Activated naive CD8-positive, alpha-beta T cell treated with anti-CD3 and anti-CD28 coated beads, Interleukin-2, amount 50 U/mL, for 16 hours (primary cell): ENCODE measurements around the gene ABCG1.
"Not testable (repeated sequence)": the region's sequence is repeated elsewhere in the genome, so short reads cannot be mapped to it uniquely, and the experiment has no call there.

Experiments
- DNase-seq: peaks from one replicate; pipeline ENCODE4 v3.0.0-alpha.2; 2020; ENCODE audit warnings: low read depth, low spot score

Gene ABCG1

DNA sequence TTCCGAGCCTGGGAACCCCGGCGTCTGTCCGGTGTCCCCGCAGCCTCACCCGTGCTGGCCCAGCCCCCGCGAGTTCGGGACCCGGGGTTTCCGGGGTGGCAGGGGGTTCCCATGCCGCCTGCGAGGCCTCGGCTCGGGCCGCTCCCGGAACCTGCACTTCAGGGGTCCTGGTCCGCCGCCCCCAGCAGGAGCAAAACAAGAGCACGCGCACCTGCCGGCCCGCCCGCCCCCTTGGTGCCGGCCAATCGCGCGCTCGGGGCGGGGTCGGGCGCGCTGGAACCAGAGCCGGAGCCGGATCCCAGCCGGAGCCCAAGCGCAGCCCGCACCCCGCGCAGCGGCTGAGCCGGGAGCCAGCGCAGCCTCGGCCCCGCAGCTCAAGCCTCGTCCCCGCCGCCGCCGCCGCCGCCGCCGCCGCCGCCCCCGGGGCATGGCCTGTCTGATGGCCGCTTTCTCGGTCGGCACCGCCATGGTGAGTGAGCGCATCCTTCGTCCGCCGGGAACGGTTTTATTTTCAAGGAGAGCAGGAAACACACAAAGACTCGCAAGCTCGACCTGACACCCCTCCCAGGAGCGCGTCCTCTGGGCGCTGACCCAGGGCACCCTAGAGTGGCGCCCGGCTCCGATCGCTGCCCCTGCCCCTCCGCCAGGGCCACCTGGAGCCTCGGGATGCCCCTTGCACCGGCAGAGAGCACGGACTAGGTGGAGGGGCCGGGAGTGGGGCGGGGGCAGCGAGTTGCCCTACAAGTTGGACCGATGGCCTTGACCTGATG is at the start of gene ABCG1:
Gene ABCG1 (plus strand): TSS at position 305 of the 770 bp plus-strand sequence. CDS start 123 bp downstream, at position 428.
- no peak for DNase-seq

DNA sequence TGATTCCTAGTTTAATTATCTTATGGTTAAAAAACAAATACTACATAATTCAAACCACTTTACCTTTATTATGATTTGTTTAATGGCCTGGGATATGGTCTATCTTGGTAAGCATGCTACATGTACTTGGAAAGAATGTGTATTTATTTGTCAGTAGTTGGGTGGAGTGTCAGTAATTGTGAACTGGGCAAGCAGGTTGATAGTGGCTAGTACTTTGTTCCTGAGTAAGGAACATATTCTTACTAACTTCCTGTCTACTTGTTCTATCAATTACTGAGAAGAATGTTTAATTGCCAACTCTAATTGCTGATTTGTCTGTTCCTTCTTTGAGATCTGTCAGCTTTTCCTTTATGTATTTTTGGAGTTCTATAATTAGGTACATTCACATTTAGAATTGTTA is 49.2 kb upstream of the ABCG1 start:
- DNase-seq: no peak

DNA sequence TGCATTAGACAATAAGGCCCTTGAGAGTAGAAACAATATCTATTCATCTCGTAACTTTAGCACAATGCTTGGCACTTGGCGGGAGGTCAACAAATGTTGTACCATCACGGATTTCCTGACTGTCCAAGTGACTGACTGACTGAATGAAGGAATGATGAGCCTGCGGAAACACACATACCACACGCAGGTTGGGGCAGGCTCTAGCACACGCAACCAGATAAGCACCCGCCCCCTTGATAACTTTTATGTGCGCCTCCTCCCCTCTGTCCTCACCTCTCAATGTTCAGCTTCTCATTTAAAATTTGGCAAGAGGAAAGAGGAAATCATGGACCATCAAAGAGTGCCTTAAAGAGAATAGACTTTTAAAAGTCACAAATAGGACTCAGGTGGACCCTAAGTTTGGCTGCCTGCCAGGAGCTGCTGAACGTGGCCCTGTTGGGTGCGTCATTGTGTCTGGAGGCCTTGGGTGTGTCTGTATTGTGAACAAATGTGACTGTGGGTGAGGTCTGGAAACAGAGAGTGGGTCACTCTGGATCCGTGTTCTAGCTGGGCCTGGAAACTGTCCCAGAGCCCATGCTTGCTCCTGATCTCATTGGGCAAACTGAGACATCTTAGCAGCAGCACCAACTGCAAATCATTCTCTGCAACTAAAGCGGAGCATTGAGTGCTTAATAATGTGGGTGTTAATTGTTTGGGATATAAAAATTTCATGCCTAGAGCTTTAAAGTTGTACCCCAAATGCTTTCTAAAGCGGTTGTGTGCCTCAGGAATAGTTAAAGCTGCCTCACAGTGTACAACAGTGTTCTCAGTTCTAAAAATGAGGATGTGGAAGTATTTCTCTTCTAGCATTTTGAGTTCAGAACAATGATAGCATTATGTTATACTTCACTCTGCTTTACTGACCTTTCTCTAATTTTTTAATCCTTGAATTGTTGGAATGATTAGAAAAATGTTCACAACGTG is 47.6 kb upstream of the ABCG1 start:
- no peak for DNase-seq

DNA sequence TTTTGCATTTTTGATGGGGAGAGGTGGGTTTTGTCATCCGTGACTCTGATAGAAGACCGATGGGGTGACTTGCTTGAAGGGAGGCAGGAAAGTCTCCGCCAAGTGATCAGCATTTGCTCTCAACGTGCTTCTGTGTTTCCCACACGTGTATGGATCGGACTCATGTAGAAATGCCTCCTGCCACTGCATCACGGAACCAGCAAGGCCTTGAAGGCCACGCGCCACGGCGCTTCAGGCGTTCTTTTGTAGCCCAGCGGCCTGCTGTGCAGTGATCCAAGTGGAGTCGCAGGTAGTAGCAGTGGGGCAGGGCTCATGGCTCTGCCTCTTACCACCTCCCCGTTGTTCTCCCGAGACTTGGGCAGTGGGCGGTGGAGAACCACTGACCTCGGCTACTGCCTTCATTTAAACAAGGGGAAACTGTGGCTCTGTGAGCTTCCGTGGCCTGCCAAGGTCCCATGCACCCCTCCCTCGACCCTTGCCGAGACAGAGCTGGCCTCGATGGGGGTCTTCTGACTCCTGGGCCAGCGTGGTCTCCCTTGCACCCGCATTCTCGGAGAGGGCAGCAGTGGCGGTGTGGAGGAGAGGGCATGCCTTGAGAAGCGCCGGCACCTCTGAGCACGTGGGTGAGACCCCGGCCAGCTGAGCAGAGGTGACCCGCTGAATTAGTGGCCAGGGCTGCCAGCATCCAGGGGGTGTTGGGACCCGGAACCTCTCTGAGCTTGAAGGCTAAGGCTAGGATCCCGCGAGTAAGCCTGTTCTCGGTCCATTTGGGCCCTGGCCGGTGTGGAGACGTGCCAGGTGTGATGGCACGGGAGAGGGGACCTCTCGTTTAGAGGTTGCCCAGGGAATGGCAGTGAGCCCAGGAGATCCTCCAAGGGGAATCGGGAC is 46.1 kb upstream of the ABCG1 start:
- DNase-seq: no peak

DNA sequence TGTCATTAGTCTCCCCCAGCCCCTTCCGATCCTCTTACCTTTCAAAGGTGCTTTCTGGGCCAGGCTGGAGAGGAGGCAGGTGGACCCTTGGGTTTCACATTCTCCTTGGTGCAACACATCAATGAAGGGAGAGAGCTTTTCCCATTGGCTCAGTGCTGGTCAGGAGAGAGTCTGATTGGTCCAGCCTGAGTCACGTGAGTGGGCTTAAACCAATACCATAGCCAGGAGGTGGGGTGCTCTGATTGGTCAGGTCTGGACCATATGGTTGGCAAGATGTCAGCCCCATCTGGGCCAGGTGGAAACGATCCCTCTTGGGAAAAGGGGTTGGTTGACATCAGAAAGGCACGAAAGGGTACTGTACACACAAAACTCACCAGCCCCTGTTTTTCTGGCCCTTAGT is 44.8 kb upstream of the ABCG1 start:
- no peak for DNase-seq

DNA sequence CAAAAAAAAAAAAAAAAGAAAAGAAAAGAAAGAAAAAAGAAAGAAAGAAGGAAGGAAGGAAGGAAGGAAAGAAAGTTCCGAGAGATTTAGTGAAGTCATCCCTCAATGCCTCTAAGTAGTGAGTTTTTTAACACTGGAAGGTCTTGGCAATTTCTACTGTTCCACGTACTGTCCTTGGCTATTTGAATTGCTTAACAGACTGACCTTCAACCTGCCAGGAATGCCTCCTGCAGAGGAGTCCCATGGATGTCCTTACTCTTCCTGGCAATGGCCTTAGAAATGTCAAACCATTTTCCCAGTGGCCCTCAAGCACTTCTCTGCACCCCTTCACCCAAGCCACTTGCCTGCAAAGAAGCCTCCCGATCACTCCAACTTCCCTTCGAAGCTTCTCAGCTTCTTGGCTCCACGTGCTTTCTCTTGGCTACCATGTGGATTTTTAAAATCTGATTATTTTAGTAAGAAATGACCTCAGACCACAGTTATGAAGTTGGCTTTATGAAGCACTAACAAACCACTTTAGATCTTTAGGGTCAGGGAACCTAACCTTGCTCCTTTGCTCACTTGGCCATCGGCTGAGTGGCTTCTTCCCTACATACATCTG is 43.7 kb upstream of the ABCG1 start:
- no peak for DNase-seq

DNA sequence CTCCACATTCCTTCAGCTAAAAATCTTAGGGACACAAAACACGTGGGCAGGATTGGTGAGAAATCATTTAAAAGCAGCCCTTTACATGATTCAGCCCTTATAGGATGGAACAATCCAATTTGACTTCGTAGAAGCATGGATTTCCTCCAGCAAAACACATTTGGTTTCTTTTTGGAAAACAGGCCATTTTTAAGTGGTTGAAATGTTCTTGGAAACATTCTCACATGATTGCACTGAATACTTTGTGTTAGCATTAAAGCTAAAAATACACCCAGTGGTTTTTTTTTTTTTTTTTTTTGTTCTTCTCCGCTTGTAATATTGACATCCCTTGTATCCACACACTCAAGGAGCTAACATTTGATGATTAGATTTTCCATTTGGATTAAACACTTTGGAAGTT is 42.1 kb upstream of the ABCG1 start:
- DNase-seq: no peak

DNA sequence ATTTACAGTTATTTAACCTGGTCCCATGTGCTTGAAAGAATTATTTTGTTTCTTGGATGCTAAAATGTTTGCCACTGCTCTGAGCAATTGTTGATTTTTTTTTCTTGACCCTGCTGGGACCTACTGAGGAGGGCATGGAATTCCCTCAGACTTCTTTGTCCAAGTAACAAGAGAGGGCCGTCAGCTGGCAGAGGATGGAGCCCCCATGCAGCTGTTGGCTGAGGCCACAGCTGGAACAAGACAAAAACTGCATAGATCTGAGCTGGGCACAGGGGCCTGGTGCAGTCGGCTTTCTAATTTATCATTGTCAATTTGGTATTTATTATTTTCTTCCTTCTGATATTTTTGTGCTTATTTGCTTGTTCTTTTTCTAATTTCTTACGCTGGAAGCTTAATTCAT is 39.6 kb upstream of the ABCG1 start:
- DNase-seq: no peak

DNA sequence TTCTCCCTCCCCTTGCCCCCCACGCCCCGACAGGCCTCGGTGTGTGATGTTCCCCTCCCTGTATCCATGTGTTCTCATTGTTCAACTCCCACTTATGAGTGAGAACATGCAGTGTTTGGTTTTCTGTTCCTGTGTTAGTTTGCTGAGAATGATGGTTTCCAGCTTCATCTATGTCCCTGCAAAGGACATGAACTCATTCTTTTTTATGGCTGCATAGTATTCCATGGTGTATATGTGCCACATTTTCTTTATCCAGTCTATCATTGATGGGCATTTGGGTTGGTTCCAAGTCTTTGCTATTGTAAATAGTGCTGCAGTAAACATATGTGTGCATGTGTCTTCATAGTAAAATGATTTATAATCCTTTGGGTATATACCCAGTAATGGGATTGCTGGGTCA is 38.9 kb upstream of the ABCG1 start:
- DNase-seq: not testable (repeated sequence)

DNA sequence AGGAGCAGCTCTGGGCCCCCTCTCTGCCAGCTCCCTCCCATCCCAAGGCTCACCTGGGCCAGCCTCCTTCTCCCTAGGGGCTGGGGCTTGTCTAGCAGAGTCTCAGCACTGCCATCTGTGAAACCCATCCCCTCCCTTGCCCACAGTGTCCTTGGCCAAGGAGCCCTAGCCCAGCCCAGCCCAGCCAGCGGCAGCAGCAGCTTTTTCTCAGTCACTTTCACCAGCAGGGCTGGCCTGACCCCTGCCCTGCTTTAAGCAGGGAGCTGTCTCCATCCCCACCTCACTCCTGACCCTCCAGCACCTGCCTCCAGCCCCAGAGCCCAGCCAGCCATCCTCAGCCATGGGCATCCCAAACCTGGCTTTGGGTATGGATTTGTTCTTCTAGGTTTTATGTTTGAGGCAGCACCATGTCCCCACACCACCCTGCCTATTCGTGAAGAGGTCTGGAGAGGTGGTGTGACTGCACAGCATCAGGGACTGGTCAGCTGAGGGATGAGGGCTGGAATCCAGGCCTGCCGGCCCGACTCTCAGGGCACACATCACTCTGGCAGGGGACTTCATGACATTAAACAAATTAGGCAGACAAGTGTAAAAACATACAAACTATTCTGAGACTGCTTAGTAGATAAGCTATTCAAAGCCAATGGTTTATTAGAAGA is 36.1 kb upstream of the ABCG1 start:
- no peak for DNase-seq

DNA sequence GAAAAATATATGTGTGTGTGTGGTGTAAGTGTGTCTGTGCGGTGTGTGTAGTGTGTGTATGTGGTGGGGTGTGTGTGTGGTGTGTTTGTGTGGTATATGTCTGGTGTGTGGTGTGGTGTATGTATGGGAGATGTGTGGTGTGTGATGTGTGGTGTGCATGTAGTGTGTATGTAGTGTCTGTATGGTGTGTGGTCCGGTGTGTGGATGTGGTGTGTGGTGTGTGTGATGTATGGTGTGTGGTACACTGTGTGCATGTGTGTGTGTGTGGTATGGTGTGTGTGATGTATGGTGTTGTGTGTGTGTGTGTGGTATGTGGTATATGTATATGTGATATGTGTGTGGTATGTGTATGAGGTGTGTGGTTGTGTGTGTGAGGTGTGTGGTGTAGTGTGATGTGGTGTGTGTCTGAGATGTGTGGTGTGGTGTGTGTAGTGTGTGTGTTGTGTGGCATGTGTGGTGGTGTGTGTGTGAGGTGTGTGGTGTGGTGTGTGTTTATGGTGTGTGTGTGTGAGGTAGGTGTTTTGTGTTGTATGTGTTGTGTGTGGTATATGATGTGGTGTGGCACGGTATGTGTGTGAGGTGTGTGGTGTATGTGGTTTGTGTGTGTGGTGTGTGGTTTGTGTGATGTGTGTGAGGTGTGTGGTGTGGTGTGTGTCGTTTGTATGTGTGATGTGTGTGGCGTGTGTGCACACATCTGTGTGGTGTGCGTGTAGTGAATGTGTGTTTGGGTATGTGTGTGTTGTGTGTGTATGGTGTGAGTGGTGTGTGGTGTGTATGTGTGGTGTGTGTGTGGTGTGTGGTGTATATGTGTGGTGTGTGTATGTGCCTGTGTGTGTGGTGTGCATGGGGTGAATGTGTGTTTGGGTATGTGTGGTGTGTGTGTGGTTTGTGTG is 35.3 kb upstream of the ABCG1 start:
- DNase-seq: no peak

DNA sequence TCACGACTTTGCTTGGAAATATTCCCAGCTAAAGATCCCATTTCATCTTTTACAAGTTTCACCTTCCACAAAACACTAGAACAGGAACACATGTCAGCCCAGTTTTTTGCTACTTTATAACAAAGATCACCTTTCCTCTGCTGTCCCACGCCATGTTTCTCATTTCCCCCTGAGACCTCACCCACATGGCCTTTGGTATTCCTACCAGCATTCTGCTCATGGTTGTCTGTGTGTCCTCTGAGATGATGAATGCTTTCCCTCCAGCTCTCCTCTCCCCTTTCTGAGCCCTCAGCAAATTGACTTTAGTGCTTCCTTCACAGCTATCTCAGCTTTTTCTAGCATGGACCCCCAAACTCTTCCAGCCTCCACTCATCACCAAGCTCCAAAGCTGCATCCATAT is 32.3 kb upstream of the ABCG1 start:
- no peak for DNase-seq

DNA sequence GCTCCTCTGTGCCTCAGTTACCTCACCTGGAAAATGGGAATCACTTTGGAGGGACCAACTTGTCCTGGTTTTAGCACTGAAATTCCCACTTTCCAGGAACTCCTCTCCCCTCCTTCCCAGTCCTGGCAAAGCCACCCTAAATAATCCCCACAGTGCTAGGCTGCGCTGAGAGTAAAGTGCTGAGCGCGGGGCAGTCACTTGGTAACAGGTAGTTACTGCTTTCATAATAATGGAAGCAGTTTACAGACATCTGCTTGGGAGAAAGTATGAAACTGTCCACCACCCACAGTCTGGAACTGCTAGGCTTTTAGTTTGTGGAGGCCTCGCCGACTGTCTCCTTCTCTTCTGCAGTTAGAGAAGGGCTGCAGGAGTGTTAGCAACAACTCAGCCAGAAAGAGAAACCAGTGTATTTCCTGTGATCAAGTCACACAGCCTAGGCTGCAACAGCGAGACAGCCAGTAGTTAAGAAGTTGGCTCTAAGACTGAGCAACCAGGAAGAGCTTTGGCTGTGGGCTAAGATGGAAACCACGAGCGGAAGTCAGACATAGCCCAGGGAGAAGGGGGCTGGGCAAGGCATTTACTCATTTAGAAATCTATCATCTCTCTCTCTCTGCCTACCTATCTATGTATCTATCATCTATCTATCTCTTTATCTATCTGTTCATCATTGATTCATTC is 30.8 kb upstream of the ABCG1 start:
- DNase-seq: peak; percentile 42

DNA sequence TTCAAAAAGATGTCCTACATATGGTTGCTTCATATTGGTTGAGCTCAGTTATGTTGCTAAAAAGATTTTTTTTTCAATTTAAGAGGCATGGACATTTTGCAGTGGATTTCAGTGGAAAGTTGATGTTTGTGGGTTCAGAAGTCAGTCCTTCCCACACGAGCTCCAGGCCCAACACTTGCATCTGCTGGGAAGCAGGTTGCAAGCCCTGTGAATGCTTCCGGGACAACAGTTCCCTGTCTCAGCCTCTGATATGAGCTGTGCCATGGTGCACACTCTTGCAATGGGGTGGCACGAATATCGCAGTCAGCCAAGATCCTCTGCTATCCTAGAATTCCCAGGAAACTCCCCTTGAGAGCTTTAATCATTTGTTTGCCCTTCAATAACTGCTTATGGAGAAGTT is 30.3 kb upstream of the ABCG1 start:
- DNase-seq: no peak

DNA sequence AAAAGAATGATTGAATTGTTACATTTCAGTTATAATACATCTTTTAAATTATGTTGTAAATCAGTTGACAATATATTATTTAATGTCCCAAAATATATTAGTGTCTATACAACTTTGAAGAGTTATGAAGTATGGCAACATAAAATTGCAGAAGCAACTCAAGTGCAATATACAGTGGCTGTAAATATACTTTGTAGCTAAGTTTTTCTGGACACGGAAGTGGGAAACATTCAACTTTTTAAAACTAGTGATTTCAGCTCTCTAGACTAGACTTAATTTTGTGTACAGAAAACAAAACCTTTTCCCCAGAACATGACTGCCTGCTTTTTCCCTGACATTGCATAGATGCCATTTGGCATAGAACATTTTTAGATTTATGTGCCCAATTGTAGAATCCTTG is 29.5 kb upstream of the ABCG1 start:
- no peak for DNase-seq

DNA sequence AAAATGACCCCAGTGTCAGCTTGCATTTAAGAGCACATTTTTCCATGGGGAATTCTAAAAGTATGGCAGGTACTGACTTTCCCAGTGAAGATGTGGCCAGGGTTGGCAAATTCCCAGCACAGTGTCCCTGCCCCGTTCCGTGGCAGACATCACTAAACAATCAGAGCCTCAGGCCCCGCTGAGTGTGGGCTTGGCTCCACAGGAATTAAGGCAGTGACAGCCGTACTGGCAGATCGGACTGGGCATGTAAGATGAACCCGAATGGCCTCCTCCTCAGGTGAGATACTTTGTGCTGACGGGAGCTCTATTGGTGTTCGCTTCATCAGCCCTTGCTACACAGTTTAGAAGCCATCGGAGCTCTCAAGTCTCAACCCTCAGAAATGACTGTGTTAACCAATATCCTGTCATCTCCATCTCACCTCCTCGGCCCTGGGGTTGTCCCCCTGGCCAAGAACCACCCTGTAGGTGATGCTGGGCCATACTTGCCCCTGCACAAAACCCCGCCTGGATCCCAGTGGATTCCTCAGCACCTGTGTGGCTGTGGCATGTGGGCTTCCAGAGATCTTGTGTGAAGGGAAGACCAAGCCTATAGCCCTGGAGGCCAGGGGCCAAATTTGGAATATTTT is 29.0 kb upstream of the ABCG1 start:
- no peak for DNase-seq

DNA sequence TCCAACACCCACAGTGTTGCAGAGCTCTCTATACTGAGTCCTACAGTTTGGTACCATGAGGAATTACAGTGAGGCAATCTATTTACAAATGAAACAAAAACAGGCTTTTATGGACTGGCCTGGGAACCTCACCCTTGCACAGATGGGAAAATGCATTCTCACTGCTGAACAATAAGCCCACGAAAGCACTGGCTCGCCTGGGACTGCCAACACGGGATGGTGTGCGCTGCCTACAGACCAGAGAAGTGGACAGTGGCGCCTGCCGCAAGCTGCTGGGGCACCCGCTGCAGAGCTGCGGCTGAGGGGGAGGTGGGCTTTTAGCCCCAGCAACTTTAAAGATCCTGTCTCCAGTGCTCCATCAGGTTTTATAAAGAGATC is 28.5 kb upstream of the ABCG1 start:
- DNase-seq: no peak

DNA sequence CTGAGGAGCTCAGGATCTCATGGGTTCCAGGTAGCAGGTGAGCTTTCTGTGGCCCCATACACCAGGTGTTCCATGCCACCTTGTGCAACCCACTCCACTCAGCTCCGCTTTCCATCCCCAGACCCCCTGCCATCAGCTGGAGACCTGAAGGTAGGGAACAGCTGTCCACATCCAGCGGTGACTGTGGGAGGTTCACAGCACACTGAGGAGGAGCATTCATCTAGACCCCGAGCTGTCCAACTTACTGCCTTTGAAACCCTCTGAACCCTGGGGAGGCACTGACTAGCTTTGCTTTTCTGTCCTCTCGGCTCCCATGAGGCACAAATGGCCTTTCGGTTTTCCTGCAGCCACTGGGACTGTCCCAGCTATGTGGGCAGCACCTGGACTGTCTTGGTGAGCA is 27.9 kb upstream of the ABCG1 start:
- no peak for DNase-seq
